GM23338 (cell line): ENCODE measurements around the gene MBD1.

ENCODE experiments used
- CREB1 ChIP-seq: fragments of 250-450 bp; sonication (Bioruptor Pico); IDR thresholded peaks from 2 replicates; pipeline ENCODE4 v1.5.0; 2020; ENCODE audit warnings: low read depth, mild to moderate bottlenecking, moderate library complexity
- EZH2 ChIP-seq: fragments of 200-600 bp; sonication (generic); IDR thresholded peaks from one replicate; pipeline ENCODE4 v1.8.0; 2017; ENCODE audit warnings: antibody characterized with exemption, mild to moderate bottlenecking, low read depth; ENCODE audit not compliant: unreplicated experiment
- EZH2phosphoT487 ChIP-seq: fragments of 200-600 bp; sonication (generic); IDR thresholded peaks from one replicate; pipeline ENCODE4 v1.8.1; 2018; ENCODE audit warnings: antibody characterized with exemption; ENCODE audit not compliant: unreplicated experiment
- JUNB ChIP-seq: IDR thresholded peaks from one replicate; pipeline ENCODE4 v1.6.1; 2016; ENCODE audit warnings: antibody characterized with exemption; ENCODE audit not compliant: unreplicated experiment
- NANOG ChIP-seq: IDR thresholded peaks from 2 replicates; pipeline ENCODE4 v1.6.1; 2016; ENCODE audit warnings: antibody characterized with exemption, borderline replicate concordance
- POLR2AphosphoS5 ChIP-seq: IDR thresholded peaks from 2 replicates; pipeline ENCODE4 v1.6.1; 2016; ENCODE audit warnings: antibody characterized with exemption, low read depth
- ZNF114 ChIP-seq: fragments of 250-450 bp; sonication (Bioruptor Pico); IDR thresholded peaks from 2 replicates; pipeline ENCODE4 v1.5.0; 2020; ENCODE audit warnings: mild to moderate bottlenecking, moderate library complexity
- ZNF331 ChIP-seq: fragments of 250-450 bp; sonication (Bioruptor Pico); IDR thresholded peaks from 2 replicates; pipeline ENCODE4 v1.5.0; 2020; ENCODE audit warnings: low read depth, mild to moderate bottlenecking, moderate library complexity
- TF ChIP-seq, protein P1 (sequence below), 2 experiments: fragments of 200-600 bp in 1 of 2; sonication (generic) in 1 of 2; conservative IDR thresholded peaks; 2 replicates each; pipeline versions ENCODE4 v1.5.1 to v1.6.1; 2016 to 2017; ENCODE audit warnings: antibody characterized with exemption in 2 of 2, low read depth in 2 of 2, mild to moderate bottlenecking in 2 of 2, moderate library complexity in 1 of 2
- TF ChIP-seq, protein P2 (sequence below): IDR thresholded peaks from one replicate; pipeline ENCODE4 v1.6.1; 2018; ENCODE audit warnings: antibody characterized with exemption; ENCODE audit not compliant: unreplicated experiment
- TF ChIP-seq, protein P3 (sequence below): fragments of 250-450 bp; sonication (Bioruptor Pico); IDR thresholded peaks from 2 replicates; pipeline ENCODE4 v1.5.0; 2020; ENCODE audit warnings: mild to moderate bottlenecking, moderate library complexity

DNA sequence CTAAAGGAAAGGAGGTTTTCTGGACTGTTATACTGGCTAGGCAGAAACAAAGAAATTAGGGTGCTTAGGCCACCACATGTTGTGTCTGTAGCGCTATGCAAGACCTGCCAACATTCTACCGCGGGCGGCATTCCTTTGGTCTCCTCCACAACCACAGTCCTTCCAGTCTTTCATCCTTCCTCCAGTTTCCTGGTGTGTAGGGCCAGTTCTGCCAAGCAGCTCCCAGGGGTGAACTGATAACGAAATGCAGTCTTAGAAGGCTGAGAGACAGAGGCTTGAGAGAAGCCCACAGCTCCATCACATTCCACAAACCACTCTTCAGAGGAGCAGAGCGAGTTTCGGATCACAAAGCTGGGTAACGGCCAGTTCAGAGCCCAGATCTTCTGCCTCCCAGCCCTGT is 25.6 kb upstream of the MBD1 start:
- TF ChIP-seq, protein P1, sequence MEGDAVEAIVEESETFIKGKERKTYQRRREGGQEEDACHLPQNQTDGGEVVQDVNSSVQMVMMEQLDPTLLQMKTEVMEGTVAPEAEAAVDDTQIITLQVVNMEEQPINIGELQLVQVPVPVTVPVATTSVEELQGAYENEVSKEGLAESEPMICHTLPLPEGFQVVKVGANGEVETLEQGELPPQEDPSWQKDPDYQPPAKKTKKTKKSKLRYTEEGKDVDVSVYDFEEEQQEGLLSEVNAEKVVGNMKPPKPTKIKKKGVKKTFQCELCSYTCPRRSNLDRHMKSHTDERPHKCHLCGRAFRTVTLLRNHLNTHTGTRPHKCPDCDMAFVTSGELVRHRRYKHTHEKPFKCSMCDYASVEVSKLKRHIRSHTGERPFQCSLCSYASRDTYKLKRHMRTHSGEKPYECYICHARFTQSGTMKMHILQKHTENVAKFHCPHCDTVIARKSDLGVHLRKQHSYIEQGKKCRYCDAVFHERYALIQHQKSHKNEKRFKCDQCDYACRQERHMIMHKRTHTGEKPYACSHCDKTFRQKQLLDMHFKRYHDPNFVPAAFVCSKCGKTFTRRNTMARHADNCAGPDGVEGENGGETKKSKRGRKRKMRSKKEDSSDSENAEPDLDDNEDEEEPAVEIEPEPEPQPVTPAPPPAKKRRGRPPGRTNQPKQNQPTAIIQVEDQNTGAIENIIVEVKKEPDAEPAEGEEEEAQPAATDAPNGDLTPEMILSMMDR (conservative IDR thresholded peaks at IDR 0.05; ENCODE audit: low read depth in 2 of 2): no peak
- no peak for TF ChIP-seq POLR2AphosphoS5
- TF ChIP-seq EZH2: no peak
- TF ChIP-seq, protein P2, sequence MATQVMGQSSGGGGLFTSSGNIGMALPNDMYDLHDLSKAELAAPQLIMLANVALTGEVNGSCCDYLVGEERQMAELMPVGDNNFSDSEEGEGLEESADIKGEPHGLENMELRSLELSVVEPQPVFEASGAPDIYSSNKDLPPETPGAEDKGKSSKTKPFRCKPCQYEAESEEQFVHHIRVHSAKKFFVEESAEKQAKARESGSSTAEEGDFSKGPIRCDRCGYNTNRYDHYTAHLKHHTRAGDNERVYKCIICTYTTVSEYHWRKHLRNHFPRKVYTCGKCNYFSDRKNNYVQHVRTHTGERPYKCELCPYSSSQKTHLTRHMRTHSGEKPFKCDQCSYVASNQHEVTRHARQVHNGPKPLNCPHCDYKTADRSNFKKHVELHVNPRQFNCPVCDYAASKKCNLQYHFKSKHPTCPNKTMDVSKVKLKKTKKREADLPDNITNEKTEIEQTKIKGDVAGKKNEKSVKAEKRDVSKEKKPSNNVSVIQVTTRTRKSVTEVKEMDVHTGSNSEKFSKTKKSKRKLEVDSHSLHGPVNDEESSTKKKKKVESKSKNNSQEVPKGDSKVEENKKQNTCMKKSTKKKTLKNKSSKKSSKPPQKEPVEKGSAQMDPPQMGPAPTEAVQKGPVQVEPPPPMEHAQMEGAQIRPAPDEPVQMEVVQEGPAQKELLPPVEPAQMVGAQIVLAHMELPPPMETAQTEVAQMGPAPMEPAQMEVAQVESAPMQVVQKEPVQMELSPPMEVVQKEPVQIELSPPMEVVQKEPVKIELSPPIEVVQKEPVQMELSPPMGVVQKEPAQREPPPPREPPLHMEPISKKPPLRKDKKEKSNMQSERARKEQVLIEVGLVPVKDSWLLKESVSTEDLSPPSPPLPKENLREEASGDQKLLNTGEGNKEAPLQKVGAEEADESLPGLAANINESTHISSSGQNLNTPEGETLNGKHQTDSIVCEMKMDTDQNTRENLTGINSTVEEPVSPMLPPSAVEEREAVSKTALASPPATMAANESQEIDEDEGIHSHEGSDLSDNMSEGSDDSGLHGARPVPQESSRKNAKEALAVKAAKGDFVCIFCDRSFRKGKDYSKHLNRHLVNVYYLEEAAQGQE: no peak
- TF ChIP-seq, protein P3, sequence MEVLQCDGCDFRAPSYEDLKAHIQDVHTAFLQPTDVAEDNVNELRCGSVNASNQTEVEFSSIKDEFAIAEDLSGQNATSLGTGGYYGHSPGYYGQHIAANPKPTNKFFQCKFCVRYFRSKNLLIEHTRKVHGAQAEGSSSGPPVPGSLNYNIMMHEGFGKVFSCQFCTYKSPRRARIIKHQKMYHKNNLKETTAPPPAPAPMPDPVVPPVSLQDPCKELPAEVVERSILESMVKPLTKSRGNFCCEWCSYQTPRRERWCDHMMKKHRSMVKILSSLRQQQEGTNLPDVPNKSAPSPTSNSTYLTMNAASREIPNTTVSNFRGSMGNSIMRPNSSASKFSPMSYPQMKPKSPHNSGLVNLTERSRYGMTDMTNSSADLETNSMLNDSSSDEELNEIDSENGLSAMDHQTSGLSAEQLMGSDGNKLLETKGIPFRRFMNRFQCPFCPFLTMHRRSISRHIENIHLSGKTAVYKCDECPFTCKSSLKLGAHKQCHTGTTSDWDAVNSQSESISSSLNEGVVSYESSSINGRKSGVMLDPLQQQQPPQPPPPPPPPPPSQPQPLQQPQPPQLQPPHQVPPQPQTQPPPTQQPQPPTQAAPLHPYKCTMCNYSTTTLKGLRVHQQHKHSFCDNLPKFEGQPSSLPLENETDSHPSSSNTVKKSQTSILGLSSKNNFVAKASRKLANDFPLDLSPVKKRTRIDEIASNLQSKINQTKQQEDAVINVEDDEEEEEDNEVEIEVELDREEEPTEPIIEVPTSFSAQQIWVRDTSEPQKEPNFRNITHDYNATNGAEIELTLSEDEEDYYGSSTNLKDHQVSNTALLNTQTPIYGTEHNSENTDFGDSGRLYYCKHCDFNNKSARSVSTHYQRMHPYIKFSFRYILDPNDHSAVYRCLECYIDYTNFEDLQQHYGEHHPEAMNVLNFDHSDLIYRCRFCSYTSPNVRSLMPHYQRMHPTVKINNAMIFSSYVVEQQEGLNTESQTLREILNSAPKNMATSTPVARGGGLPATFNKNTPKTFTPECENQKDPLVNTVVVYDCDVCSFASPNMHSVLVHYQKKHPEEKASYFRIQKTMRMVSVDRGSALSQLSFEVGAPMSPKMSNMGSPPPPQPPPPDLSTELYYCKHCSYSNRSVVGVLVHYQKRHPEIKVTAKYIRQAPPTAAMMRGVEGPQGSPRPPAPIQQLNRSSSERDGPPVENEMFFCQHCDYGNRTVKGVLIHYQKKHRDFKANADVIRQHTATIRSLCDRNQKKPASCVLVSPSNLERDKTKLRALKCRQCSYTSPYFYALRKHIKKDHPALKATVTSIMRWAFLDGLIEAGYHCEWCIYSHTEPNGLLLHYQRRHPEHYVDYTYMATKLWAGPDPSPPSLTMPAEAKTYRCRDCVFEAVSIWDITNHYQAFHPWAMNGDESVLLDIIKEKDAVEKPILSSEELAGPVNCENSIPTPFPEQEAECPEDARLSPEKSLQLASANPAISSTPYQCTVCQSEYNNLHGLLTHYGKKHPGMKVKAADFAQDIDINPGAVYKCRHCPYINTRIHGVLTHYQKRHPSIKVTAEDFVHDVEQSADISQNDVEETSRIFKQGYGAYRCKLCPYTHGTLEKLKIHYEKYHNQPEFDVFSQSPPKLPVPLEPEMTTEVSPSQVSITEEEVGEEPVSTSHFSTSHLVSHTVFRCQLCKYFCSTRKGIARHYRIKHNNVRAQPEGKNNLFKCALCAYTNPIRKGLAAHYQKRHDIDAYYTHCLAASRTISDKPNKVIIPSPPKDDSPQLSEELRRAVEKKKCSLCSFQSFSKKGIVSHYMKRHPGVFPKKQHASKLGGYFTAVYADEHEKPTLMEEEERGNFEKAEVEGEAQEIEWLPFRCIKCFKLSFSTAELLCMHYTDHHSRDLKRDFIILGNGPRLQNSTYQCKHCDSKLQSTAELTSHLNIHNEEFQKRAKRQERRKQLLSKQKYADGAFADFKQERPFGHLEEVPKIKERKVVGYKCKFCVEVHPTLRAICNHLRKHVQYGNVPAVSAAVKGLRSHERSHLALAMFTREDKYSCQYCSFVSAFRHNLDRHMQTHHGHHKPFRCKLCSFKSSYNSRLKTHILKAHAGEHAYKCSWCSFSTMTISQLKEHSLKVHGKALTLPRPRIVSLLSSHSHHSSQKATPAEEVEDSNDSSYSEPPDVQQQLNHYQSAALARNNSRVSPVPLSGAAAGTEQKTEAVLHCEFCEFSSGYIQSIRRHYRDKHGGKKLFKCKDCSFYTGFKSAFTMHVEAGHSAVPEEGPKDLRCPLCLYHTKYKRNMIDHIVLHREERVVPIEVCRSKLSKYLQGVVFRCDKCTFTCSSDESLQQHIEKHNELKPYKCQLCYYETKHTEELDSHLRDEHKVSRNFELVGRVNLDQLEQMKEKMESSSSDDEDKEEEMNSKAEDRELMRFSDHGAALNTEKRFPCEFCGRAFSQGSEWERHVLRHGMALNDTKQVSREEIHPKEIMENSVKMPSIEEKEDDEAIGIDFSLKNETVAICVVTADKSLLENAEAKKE (CRISPR knock-in tag): no peak
- no peak for TF ChIP-seq CREB1 (CRISPR knock-in tag)
- TF ChIP-seq EZH2phosphoT487: no peak
- TF ChIP-seq JUNB: no peak
- no peak for TF ChIP-seq NANOG
- no peak for TF ChIP-seq ZNF331 (CRISPR knock-in tag)
- no peak for TF ChIP-seq ZNF114 (CRISPR knock-in tag)
